ENCODE data around the gene SLC35G4. TPM values are rescaled to one million over a fixed set of nuclear protein-coding genes. Genes with fewer than 3 reads are reported as not detected.
A peak's percentile ranks its signal among the peaks of the same experiment; 100 is the strongest.

SLC35G4 gene
- total RNA-seq, 1 donor from 2014 or later = not detected

DNA sequence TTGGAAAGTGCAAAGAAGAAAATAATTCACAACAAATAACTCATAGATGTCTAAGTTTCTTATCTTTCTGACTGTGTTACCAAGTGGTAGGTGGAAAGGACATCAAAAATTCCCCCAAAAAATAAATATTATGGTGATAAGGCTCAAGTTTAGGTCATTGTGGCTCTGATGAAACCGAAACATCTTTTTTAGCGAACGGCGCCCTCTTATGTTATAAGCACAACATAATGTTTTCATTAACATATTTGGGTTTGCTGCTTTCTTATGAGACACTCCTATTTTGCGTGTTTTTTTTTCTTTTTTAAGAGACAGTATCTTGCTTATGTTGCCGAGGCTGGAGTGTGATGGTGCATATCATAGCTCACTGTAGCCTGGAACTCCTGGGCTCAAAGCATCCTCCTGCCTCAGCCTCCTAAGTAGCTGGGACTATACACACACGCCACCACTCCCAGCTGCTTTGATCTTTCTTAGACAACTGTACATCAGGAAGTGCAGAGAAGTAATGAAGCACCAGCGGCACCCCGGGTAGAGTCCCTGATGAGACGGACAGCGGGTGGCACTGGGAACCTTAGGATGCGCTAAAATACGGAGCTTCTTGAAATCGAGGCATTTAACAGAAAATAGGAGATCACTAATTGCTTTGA is 38.5 kb upstream of the SLC35G4 start:
- DNase-seq (ENCODE audit: low read depth, low spot score) = no peak
- Mint-ChIP-seq H3K27me3 (ENCODE audit: low read depth) (no peaks in the 10 kb centered on the region), H3K36me3 (ENCODE audit: low read depth) (no peaks in the 10 kb centered on the region), H3K4me1 (peaks cover 6% of the 10 kb centered on the region), H3K27ac (ENCODE audit: unreplicated experiment) (no peak overlapping the region), H3K9me3 (no peaks in the 10 kb centered on the region), H3K4me3 (no peak overlapping the region)
- TF ChIP-seq, protein P1, sequence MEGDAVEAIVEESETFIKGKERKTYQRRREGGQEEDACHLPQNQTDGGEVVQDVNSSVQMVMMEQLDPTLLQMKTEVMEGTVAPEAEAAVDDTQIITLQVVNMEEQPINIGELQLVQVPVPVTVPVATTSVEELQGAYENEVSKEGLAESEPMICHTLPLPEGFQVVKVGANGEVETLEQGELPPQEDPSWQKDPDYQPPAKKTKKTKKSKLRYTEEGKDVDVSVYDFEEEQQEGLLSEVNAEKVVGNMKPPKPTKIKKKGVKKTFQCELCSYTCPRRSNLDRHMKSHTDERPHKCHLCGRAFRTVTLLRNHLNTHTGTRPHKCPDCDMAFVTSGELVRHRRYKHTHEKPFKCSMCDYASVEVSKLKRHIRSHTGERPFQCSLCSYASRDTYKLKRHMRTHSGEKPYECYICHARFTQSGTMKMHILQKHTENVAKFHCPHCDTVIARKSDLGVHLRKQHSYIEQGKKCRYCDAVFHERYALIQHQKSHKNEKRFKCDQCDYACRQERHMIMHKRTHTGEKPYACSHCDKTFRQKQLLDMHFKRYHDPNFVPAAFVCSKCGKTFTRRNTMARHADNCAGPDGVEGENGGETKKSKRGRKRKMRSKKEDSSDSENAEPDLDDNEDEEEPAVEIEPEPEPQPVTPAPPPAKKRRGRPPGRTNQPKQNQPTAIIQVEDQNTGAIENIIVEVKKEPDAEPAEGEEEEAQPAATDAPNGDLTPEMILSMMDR (conservative IDR thresholded peaks at IDR 0.05) = peak; percentile 51

DNA sequence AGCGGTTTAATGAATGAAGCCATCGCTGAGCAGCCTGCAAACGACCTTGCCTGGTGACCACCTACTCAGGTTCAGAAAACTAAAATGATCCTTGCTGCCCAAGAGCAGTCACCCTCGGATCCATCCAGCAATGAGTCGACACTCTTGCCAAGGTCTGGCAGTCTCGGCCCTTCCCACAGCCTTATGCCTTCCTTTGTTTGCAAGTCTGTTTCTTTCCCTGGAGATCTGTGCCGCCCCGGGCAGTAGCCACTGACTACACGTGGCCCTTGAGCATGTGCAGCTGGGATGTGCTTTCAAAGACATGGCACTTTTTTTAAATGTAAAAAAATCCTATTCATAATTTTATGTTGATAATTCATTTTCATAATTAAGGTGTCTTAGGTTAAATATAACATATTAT is 37.2 kb upstream of the SLC35G4 start:
- H3K27ac Mint-ChIP-seq (ENCODE audit: unreplicated experiment) = peak overlapping the region; percentile 31
- TF ChIP-seq, protein P1 (conservative IDR thresholded peaks at IDR 0.05) = no peak
- DNase-seq (ENCODE audit: low read depth, low spot score) = no peak
- H3K27me3 Mint-ChIP-seq (ENCODE audit: low read depth) = no peaks in the 10 kb centered on the region
- peaks cover 3% of the 10 kb centered on the region for H3K4me1 Mint-ChIP-seq
- H3K4me3 Mint-ChIP-seq = no peak overlapping the region
- no peaks in the 10 kb centered on the region for H3K9me3 Mint-ChIP-seq
- H3K36me3 Mint-ChIP-seq (ENCODE audit: low read depth) = no peaks in the 10 kb centered on the region

DNA sequence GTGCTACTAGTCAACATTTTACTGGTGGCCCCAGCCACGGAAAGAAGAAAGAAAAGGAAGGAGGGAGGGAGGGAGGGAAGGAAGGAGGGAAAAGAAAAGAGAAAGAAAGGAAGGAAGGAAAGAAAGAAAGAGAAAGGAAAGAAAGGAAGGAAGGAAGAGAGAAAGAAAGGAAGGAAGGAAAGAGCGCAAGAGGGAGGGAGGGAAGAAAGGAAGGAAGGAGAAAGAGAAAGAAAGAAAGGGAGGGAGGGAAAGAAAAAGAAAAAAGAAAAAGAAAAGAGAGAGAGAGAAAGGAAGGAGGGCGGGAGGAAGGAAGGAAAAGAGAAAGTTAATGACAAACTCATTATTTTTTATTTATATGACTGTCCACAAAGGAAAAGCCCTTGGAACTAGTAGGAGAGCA is 34.9 kb upstream of the SLC35G4 start:
- TF ChIP-seq, protein P1 (conservative IDR thresholded peaks at IDR 0.05) = no peak
- H3K27ac Mint-ChIP-seq (ENCODE audit: unreplicated experiment) = no peak overlapping the region
- H3K4me1 Mint-ChIP-seq = no peaks in the 10 kb centered on the region
- no peak for DNase-seq (ENCODE audit: low read depth, low spot score)
- H3K4me3 Mint-ChIP-seq = no peak overlapping the region
- no peaks in the 10 kb centered on the region for H3K9me3 Mint-ChIP-seq
- no peaks in the 10 kb centered on the region for H3K36me3 Mint-ChIP-seq (ENCODE audit: low read depth)
- H3K27me3 Mint-ChIP-seq (ENCODE audit: low read depth) = no peaks in the 10 kb centered on the region

DNA sequence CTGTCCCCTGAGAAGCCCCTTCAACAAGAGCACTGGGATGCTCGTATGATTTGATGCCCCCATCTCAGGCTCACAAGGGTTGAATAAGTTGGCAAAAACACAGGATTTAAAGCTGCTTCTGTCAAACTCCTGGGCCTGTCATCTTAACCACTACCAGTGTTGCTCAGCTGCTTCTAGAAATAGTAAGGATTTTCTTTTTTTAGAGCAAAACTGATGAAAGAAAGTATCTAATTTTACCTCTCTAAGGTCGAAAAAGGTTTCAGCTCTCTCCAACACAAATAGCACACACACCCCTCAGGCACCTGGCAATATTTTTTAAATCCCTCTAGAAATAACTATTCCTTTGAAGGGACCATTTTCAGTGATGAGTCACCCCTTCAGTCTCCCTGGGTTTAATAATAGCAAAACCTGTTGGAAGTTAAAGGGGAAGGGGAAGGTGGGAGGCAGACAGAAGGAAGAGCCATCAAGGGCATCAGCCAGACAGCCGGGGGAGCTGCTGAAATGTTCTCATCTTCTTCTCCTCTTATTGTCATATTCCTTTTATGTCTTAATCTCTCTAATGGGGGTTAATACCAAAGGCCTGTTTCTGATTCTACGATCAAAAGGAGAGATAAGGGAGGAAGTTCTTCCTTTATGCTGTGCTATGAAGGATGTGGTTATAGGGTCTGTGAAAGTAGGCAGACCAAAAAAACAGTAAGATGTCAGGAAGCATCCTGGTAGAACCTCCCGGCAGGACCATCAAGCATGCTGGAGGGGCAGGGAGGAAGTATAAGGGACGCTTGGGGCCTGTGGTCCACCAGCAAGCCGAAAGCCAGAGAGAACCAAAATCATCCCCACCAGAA is 31.9 kb upstream of the SLC35G4 start:
- Mint-ChIP-seq H3K27me3 (ENCODE audit: low read depth) (no peaks in the 10 kb centered on the region), H3K27ac (ENCODE audit: unreplicated experiment) (no peak overlapping the region), H3K36me3 (ENCODE audit: low read depth) (no peaks in the 10 kb centered on the region), H3K4me1 (no peaks in the 10 kb centered on the region), H3K9me3 (no peaks in the 10 kb centered on the region), H3K4me3 (no peak overlapping the region)
- DNase-seq (ENCODE audit: low read depth, low spot score) = no peak
- TF ChIP-seq, protein P1 (conservative IDR thresholded peaks at IDR 0.05) = no peak

DNA sequence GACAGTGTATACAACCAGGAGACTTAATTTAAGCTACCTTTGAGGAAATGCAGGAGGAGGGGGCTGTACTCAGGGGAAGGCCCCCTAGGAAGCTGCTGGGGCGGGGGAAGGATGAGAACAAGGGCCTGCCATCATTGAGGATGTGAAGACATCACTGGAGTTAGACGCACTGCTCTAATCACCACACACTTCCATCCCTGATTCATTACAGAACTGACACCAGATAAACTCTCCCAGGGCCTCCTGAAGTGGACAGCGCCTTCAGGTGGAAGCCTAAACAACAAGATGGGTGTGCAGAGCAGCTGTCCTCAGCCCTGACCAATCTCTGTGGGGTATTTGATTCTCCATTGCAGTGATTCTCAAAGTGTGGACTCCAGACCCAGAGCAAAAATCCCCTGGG is 30.6 kb upstream of the SLC35G4 start:
- no peaks in the 10 kb centered on the region for H3K4me1 Mint-ChIP-seq
- DNase-seq (ENCODE audit: low read depth, low spot score) = no peak
- no peaks in the 10 kb centered on the region for H3K27me3 Mint-ChIP-seq (ENCODE audit: low read depth)
- no peak overlapping the region for H3K27ac Mint-ChIP-seq (ENCODE audit: unreplicated experiment)
- no peaks in the 10 kb centered on the region for H3K36me3 Mint-ChIP-seq (ENCODE audit: low read depth)
- no peaks in the 10 kb centered on the region for H3K9me3 Mint-ChIP-seq
- TF ChIP-seq, protein P1 (conservative IDR thresholded peaks at IDR 0.05) = no peak
- H3K4me3 Mint-ChIP-seq = no peak overlapping the region

Data from neural crest cell (in vitro differentiated cells).